H1 (cell line): Measurements from ENCODE around the gene ARHGAP22. TPM values are rescaled to one million over a fixed set of nuclear protein-coding genes. Genes with fewer than 3 reads are reported as not detected.

Experiments
- CTCF ChIA-PET: fragments of 300-600 bp; sonication (Branson Sonifier 250); formaldehyde crosslinking; loops from one replicate; lab custom pipeline; 2021; ENCODE audit not compliant: partially characterized antibody; lab: Charles Lee
- POLR2A ChIA-PET: fragments of 300-600 bp; sonication (Branson Sonifier 250); formaldehyde crosslinking; loops from one replicate; lab custom pipeline; 2021; ENCODE audit warnings: inconsistent platforms; ENCODE audit not compliant: partially characterized antibody; lab: Charles Lee
- DNase-seq, 2 experiments: peaks; one replicate each; pipeline versions ENCODE4 v3.0.0 to v3.0.0-alpha.2; 2010 to 2022; ENCODE audit warnings: low spot score in 2 of 2, low read depth in 1 of 2, mixed read lengths in 1 of 2
- FAIRE-seq: peaks from 2 replicates; lab custom pipeline; 2011; peaks lifted over from hg19 to GRCh38; lab: Jason Lieb, UNC
- H2AFZ ChIP-seq: 2 replicates; pipeline ENCODE4 v1.8.1; 2012; ENCODE audit warnings: low read length, inconsistent platforms
- H2AK5ac ChIP-seq: 2 replicates; pipeline ENCODE4 v1.6.1; 2013; ENCODE audit warnings: low read depth, low read length
- H2BK120ac ChIP-seq: replicated peaks from 2 replicates; pipeline ENCODE3; 2013; ENCODE audit warnings: low read depth, low read length, inconsistent platforms
- H2BK12ac ChIP-seq: 2 replicates; pipeline ENCODE4 v1.6.1; 2013; ENCODE audit warnings: low read depth, low read length
- H2BK15ac ChIP-seq: 2 replicates; pipeline ENCODE4 v1.6.1; 2013; ENCODE audit warnings: low read length
- H2BK20ac ChIP-seq: 2 replicates; pipeline ENCODE4 v1.6.1; 2013; ENCODE audit warnings: low read length
- H2BK5ac ChIP-seq: 2 replicates; pipeline ENCODE4 v1.6.1; 2013; ENCODE audit warnings: low read depth, low read length
- H3K14ac ChIP-seq: 2 replicates; pipeline ENCODE4 v1.6.1; 2013; ENCODE audit warnings: inconsistent platforms; ENCODE audit not compliant: insufficient read length
- H3K18ac ChIP-seq: 2 replicates; pipeline ENCODE4 v1.6.1; 2013; ENCODE audit warnings: low read length; ENCODE audit errors: extremely low read depth
- H3K23ac ChIP-seq: 2 replicates; pipeline ENCODE4 v1.6.1; 2013; ENCODE audit warnings: inconsistent platforms; ENCODE audit not compliant: insufficient read length
- H3K23me2 ChIP-seq: 2 replicates; pipeline ENCODE4 v1.6.1; 2013; ENCODE audit warnings: low read depth, low read length
- H3K27ac ChIP-seq: 2 replicates; pipeline ENCODE4 v1.6.1; 2011; ENCODE audit warnings: low read depth, low read length, inconsistent platforms
- H3K27me3 ChIP-seq, 4 experiments: replicated peaks in 1 of 4; 1 replicate in 1 of 4; 2 replicates in 3 of 4; pipeline versions ENCODE4 v1.6.1 to v1.8.1; 2011 to 2013; ENCODE audit warnings: low read length in 3 of 4, mild to moderate bottlenecking in 3 of 4, inconsistent platforms in 2 of 4, mixed read lengths in 2 of 4, moderate library complexity in 1 of 4; ENCODE audit not compliant: control insufficient read depth in 3 of 4, insufficient read depth in 3 of 4; ENCODE audit errors: extremely low read depth in 1 of 4
- H3K36me3 ChIP-seq, 4 experiments: 2 replicates each; pipeline versions ENCODE4 v1.6.1 to v1.8.1; 2011 to 2013; ENCODE audit warnings: mild to moderate bottlenecking in 4 of 4, low read length in 3 of 4, moderate library complexity in 2 of 4, control low read depth in 1 of 4, inconsistent platforms in 1 of 4; ENCODE audit not compliant: insufficient read depth in 4 of 4, control insufficient read depth in 2 of 4
- H3K4ac ChIP-seq: replicated peaks from 2 replicates; pipeline ENCODE3; 2013; ENCODE audit warnings: low read length, low read depth, mixed read lengths, inconsistent platforms; ENCODE audit not compliant: insufficient read length
- H3K4me1 ChIP-seq, 4 experiments: replicated peaks in 1 of 4; 1 replicate in 1 of 4; 2 replicates in 3 of 4; pipeline versions ENCODE4 v1.6.1 to v1.8.1; 2011 to 2013; ENCODE audit warnings: low read length in 3 of 4, inconsistent platforms in 2 of 4, mixed read lengths in 1 of 4; ENCODE audit not compliant: insufficient read depth in 4 of 4, control insufficient read depth in 3 of 4
- H3K4me2 ChIP-seq, 2 experiments: 2 replicates each; pipeline versions ENCODE4 v1.6.1 to v1.8.1; 2011 to 2013; ENCODE audit warnings: low read depth in 2 of 2, low read length in 2 of 2, control low read depth in 1 of 2, inconsistent platforms in 1 of 2, mild to moderate bottlenecking in 1 of 2; ENCODE audit not compliant: insufficient read depth in 1 of 2
- H3K4me3 ChIP-seq, 4 experiments: fragments of 200-600, 300-600 bp in 1 of 4; sonication (generic), shearing (Covaris generic), sonication (Bioruptor Twin) in 1 of 4; 2 replicates each; pipeline versions ENCODE4 v1.5.1 to v1.8.1; 2011 to 2016; ENCODE audit warnings: low read length in 4 of 4, low read depth in 3 of 4, control low read depth in 2 of 4, inconsistent platforms in 2 of 4, mild to moderate bottlenecking in 2 of 4, mixed read lengths in 1 of 4, moderate library complexity in 1 of 4; ENCODE audit not compliant: insufficient read depth in 2 of 4; ENCODE audit errors: extremely low read depth in 1 of 4
- H3K56ac ChIP-seq: replicated peaks from 2 replicates; pipeline ENCODE3; 2013; ENCODE audit warnings: low read depth, mild to moderate bottlenecking, mixed read lengths, low read length, inconsistent platforms; ENCODE audit not compliant: insufficient read length
- H3K79me1 ChIP-seq: 2 replicates; pipeline ENCODE4 v1.6.1; 2013; ENCODE audit warnings: low read depth, low read length, control low read depth
- H3K79me2 ChIP-seq, 2 experiments: 2 replicates each; pipeline versions ENCODE4 v1.6.1 to v1.8.1; 2012 to 2013; ENCODE audit warnings: low read length in 2 of 2, mild to moderate bottlenecking in 2 of 2, inconsistent platforms in 1 of 2; ENCODE audit not compliant: insufficient read depth in 2 of 2, control insufficient read depth in 1 of 2
- H3K9ac ChIP-seq, 4 experiments: replicated peaks in 1 of 4; 1 replicate in 1 of 4; 2 replicates in 3 of 4; pipeline versions ENCODE4 v1.6.1 to v1.8.1; 2011 to 2013; ENCODE audit warnings: low read depth in 3 of 4, low read length in 3 of 4, control low read depth in 2 of 4, mild to moderate bottlenecking in 2 of 4, moderate library complexity in 2 of 4, inconsistent platforms in 1 of 4; ENCODE audit errors: extremely low read depth in 1 of 4
- H3K9me3 ChIP-seq, 2 experiments: 2 replicates each; pipeline versions ENCODE4 v1.6.1 to v1.8.1; 2012 to 2013; ENCODE audit warnings: mild to moderate bottlenecking in 2 of 2, moderate library complexity in 2 of 2, control low read depth in 1 of 2, inconsistent platforms in 1 of 2, low read depth in 1 of 2, low read length in 1 of 2, mixed read lengths in 1 of 2; ENCODE audit not compliant: insufficient read depth in 2 of 2
- H4K20me1 ChIP-seq, 2 experiments: replicated peaks in 1 of 2; 2 replicates each; pipeline versions ENCODE3 to v1.8.1; 2011 to 2013; ENCODE audit warnings: inconsistent platforms in 2 of 2, low read length in 2 of 2, mild to moderate bottlenecking in 1 of 2; ENCODE audit not compliant: insufficient read depth in 2 of 2, control insufficient read depth in 1 of 2
- H4K5ac ChIP-seq: 2 replicates; pipeline ENCODE4 v1.6.1; 2013; ENCODE audit warnings: low read length, low read depth, mixed read lengths, inconsistent platforms; ENCODE audit not compliant: insufficient read length
- H4K8ac ChIP-seq: 2 replicates; pipeline ENCODE4 v1.8.0; 2013; ENCODE audit warnings: mild to moderate bottlenecking, moderate library complexity, low read length, inconsistent platforms; ENCODE audit not compliant: insufficient read depth; ENCODE audit errors: extremely low read depth
- H4K91ac ChIP-seq: replicated peaks from 2 replicates; pipeline ENCODE3; 2013; ENCODE audit warnings: low read length, mixed read lengths, inconsistent platforms; ENCODE audit not compliant: insufficient read length
- BACH1 ChIP-seq: IDR thresholded peaks from 2 replicates; pipeline ENCODE4 v1.6.1; 2012; ENCODE audit warnings: low read length, improper control_type of control experiment
- BCL11A ChIP-seq, 2 experiments: IDR thresholded peaks; one replicate each; pipeline ENCODE4 v1.6.1; 2011; ENCODE audit warnings: low read depth in 2 of 2, low read length in 2 of 2, mild to moderate bottlenecking in 2 of 2
- CHD1 ChIP-seq: IDR thresholded peaks from 2 replicates; pipeline ENCODE4 v1.6.1; 2012; ENCODE audit warnings: low read depth, low read length, improper control_type of control experiment
- E2F6 ChIP-seq: IDR thresholded peaks from 2 replicates; pipeline ENCODE4 v1.6.1; 2012; ENCODE audit warnings: inconsistent platforms
- GABPA ChIP-seq: IDR thresholded peaks from 2 replicates; pipeline ENCODE4 v1.6.1; 2011; ENCODE audit warnings: mild to moderate bottlenecking, low read length, moderate library complexity, borderline replicate concordance; ENCODE audit not compliant: insufficient read depth
- JUN ChIP-seq: IDR thresholded peaks from 2 replicates; pipeline ENCODE4 v1.6.1; 2011; ENCODE audit warnings: low read depth, mild to moderate bottlenecking, improper control_type of control experiment, low read length
- JUND ChIP-seq: IDR thresholded peaks from 2 replicates; pipeline ENCODE4 v1.6.1; 2011; ENCODE audit warnings: mild to moderate bottlenecking, improper control_type of control experiment, low read length
- KDM1A ChIP-seq: fragments of 200-600, 300-600 bp; sonication (generic); IDR thresholded peaks from 2 replicates; pipeline ENCODE4 v1.7.1; 2016; ENCODE audit warnings: mild to moderate bottlenecking, low read length, borderline replicate concordance
- KDM5A ChIP-seq: fragments of 200-600 bp; IDR thresholded peaks from 2 replicates; pipeline ENCODE4 v1.7.1; 2012; ENCODE audit warnings: mild to moderate bottlenecking, low read length, inconsistent platforms, mixed read lengths
- MAX ChIP-seq: IDR thresholded peaks from 2 replicates; pipeline ENCODE4 v1.6.1; 2012; ENCODE audit warnings: inconsistent platforms
- POU5F1 ChIP-seq: IDR thresholded peaks from 2 replicates; pipeline ENCODE4 v1.6.1; 2011; ENCODE audit warnings: low read depth, mild to moderate bottlenecking, low read length, moderate library complexity
- TAF7 ChIP-seq: optimal IDR thresholded peaks from 2 replicates; pipeline ENCODE3; 2011; ENCODE audit warnings: low read depth, mild to moderate bottlenecking, inconsistent platforms, low read length, moderate library complexity, borderline replicate concordance
- WGBS, 2 experiments: shearing (Covaris generic) in 1 of 2; methylation state at CpG; one replicate each; pipeline versions ENCODE4 v1.1.6 to v1.1.7; 2013 to 2015; ENCODE audit warnings: low lambda C conversion rate in 2 of 2, mixed read lengths in 2 of 2, inconsistent platforms in 1 of 2, low coverage in 1 of 2, missing lambda C conversion rate in 1 of 2; ENCODE audit not compliant: insufficient replicate concordance in 2 of 2, insufficient coverage in 1 of 2, insufficient read length in 1 of 2; ENCODE audit errors: extremely low coverage in 1 of 2, missing lambda C conversion rate in 1 of 2; 5-methylcytosine and 5-hydroxymethylcytosine counted together
- polyA plus RNA-seq, 7 experiments: library from polyadenylated mRNA; depleted of rRNA in 3 of 7; stranded (reverse) in 5 of 7; unstranded in 2 of 7; fragments of >200 nt in 5 of 7; fragments of 200-250 nt in 2 of 7; gene quantifications; 1 replicate in 5 of 7; 2 replicates in 1 of 7; 4 replicates in 1 of 7; pipeline versions ENCODE4 v1.2.1 to v1.2.3, GENCODE V29; 2011 to 2013; ENCODE audit warnings: missing spikeins in 2 of 7, mixed read lengths in 2 of 7
- total RNA-seq: library from RNA; stranded (reverse); fragmentation: NEBNext Ultra II Directional; extraction: Animal tissue kit (Norgen Biotek cat#: 25700); gene quantifications from 2 replicates; pipeline ENCODE4 v1.2.1, GENCODE V29; 2021

Gene ARHGAP22
- total and polyA plus RNA-seq, 2 of the 8 experiments (the other 6 are each of a cell fraction or from before 2014, with no cell fraction given) = 3.6 to 11.2 TPM

GRCh38 chr10:48447356-48448215 lies 157.3 kb downstream of the ARHGAP22 start:
- H2BK12ac ChIP-seq = no peak overlapping the region
- H3K27ac ChIP-seq = no peak overlapping the region
- no peak overlapping the region for H3K23ac ChIP-seq
- H2AK5ac ChIP-seq = no peak overlapping the region
- no peak overlapping the region for H2BK120ac ChIP-seq
- no peak overlapping the region for H3K14ac ChIP-seq
- no peaks in the 10 kb centered on the region for H3K27me3 ChIP-seq
- no peak overlapping the region for H4K91ac ChIP-seq
- no peak overlapping the region for H3K4me3 ChIP-seq
- H3K4me2 ChIP-seq = no peak overlapping the region
- FAIRE-seq = no peak
- no peak overlapping the region for H3K4ac ChIP-seq
- no peaks in the 10 kb centered on the region for H3K79me2 ChIP-seq
- H2BK20ac ChIP-seq = no peak overlapping the region
- ChIA-PET POLR2A (no interaction called here), CTCF (interaction anchor here (1.3 to 10.9 kb wide), 5 partner anchors 12 to 208 kb away, joined by 3 to 141 read pairs (median 20); no protein-coding TSS in a partner anchor)
- H3K79me1 ChIP-seq = no peaks in the 10 kb centered on the region
- no peak overlapping the region for H2AFZ ChIP-seq
- H3K9me3 ChIP-seq = no peaks in the 10 kb centered on the region
- no peaks in the 10 kb centered on the region; a peak in 1 of 8 replicates for H3K36me3 ChIP-seq
- DNase-seq = no peak
- no peak overlapping the region for H4K8ac ChIP-seq
- H2BK5ac ChIP-seq = no peak overlapping the region; the same call in 1 of the 2 replicates
- H3K4me1 ChIP-seq = peaks cover 3 to 10% (median 8%) of the 10 kb centered on the region in 4 experiments; a peak in 5 of 7 replicates
- WGBS, 2 experiments = 87% methylated on average over 10 of the region's 11 CpGs; no CpG with 5 or more reads in 1 of the 2 experiments
- H3K56ac ChIP-seq = no peak overlapping the region
- no peak overlapping the region for H3K18ac ChIP-seq
- H4K5ac ChIP-seq = no peak overlapping the region
- H3K9ac ChIP-seq = no peak overlapping the region
- peaks cover 2 to 4% of the 10 kb centered on the region in 2 experiments for H4K20me1 ChIP-seq
- H2BK15ac ChIP-seq = no peak overlapping the region
- peaks cover 2% of the 10 kb centered on the region; the same call in 1 of the 2 replicates for H3K23me2 ChIP-seq
- no peak for TF ChIP-seq MAX
- no peak for TF ChIP-seq POU5F1
- no peak for TF ChIP-seq CHD1
- TF ChIP-seq E2F6 = no peak
- TF ChIP-seq JUND = no peak
- TF ChIP-seq TAF7 = no peak
- no peak for TF ChIP-seq KDM1A
- no peak for TF ChIP-seq BACH1
- TF ChIP-seq BCL11A (IDR thresholded peaks at IDR 0.05; ENCODE audit: low read depth in 2 of 2, low read length in 2 of 2) = no peak
- TF ChIP-seq GABPA = no peak
- TF ChIP-seq JUN = no peak
- TF ChIP-seq KDM5A = no peak
